Activated naive CD8-positive, alpha-beta T cell treated with anti-CD3 and anti-CD28 coated beads, Interleukin-2, amount 10 ng/mL, durations not matched to agents 7 days and 5 days (primary cell): ENCODE results near the gene IL20. TPM values are rescaled to one million over a fixed set of nuclear protein-coding genes. Genes with fewer than 3 reads are reported as not detected.
A peak's percentile ranks its signal among the peaks of the same experiment; 100 is the strongest.

Experiments
- ATAC-seq: fragments of 150-1000 bp; cut with Tn5 transposase; one replicate; pipeline ENCODE4 v1.10.0; 2021; ENCODE audit warnings: low read depth, moderate library complexity
- POLR2A ChIA-PET: fragments of 350-600 bp; sonication (Branson Sonifier 250); formaldehyde crosslinking; loops from one replicate; lab custom pipeline; 2021; ENCODE audit warnings: antibody characterized with exemption; lab: Charles Lee
- DNase-seq: peaks from one replicate; pipeline ENCODE4 v3.0.0; 2021
- H3K27ac Mint-ChIP-seq: one replicate; pipeline ENCODE4 v1.8.0; 2022; ENCODE audit warnings: mild to moderate bottlenecking, mixed read lengths
- H3K27me3 Mint-ChIP-seq: one replicate; pipeline ENCODE4 v1.8.0; 2022; ENCODE audit warnings: mild to moderate bottlenecking, moderate library complexity, mixed read lengths
- H3K36me3 Mint-ChIP-seq: one replicate; pipeline ENCODE4 v1.8.0; 2021; ENCODE audit warnings: mild to moderate bottlenecking, mixed read lengths
- H3K4me1 Mint-ChIP-seq: one replicate; pipeline ENCODE4 v1.8.0; 2021; ENCODE audit warnings: mixed read lengths
- H3K4me3 Mint-ChIP-seq: one replicate; pipeline ENCODE4 v1.8.0; 2022; ENCODE audit warnings: mild to moderate bottlenecking, moderate library complexity, mixed read lengths
- H3K9me3 Mint-ChIP-seq: one replicate; pipeline ENCODE4 v1.8.0; 2021; ENCODE audit warnings: mixed read lengths
- total RNA-seq, 2 experiments: library from RNA; stranded (reverse); gene quantifications; one replicate each; pipeline ENCODE4 v1.2.3, GENCODE V29; 2021

IL20 gene
- total RNA-seq, 2 experiments from 2014 or later: not detected

DNA sequence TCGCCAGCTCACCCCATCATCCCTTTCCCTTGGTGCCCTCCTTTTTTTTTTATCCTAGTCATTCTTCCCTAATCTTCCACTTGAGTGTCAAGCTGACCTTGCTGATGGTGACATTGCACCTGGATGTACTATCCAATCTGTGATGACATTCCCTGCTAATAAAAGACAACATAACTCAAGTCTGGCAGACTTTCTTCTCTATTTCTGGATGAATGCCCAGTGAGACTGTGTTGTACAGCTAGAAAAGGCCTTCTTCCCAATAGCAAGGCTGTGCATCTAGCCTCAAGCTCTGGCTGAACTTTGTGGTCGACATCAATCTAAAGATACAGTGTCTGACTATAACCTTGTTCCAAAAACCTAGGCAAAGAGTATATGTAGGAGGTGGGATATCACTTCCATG lies 38.3 kb downstream of the IL20 start:
- peaks cover 25% of the 10 kb centered on the region for H3K4me1 Mint-ChIP-seq
- POLR2A ChIA-PET: no interaction called here
- H3K36me3 Mint-ChIP-seq: peaks cover 33% of the 10 kb centered on the region
- H3K27ac Mint-ChIP-seq: no peak overlapping the region
- no peaks in the 10 kb centered on the region for H3K9me3 Mint-ChIP-seq
- DNase-seq (no peak), ATAC-seq (no peak)
- H3K4me3 Mint-ChIP-seq: no peak overlapping the region
- no peaks in the 10 kb centered on the region for H3K27me3 Mint-ChIP-seq

DNA sequence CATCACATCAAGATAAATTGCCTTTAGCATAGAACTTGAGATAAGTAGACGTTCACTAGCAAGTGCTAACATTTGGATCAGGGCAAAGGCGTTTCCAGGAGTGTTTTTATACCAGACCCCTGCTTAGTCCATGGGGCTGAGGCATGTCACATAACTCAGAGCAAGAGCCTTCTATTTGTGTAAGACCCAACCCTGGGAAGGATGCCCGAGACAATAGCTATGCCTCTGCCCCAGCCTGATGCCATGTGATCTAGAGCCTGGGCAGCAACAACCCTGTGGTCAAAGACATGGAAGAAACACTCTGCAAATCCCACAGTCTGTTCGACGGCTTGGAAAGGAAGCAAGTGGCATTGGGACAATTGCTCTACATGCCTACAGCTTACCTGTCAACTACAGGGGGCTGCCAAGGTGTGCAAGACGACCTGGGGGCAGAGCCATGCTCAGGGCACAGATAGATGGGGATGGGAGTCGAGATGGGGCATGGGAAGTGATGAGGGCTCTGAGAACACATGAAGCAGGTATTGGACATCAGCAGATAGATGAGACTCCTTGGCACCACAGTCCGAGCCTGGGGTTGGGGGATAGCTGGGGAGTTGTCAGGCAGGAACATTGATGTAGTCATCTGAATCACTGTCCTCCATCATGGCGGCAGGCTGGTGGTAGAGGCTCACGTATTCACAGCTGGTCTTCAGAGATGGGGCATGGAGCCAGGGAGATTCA lies 39.2 kb downstream of the IL20 start:
- POLR2A ChIA-PET: interaction anchor here (0.9 kb wide), 1 partner anchor 17 kb away, joined by 3 read pairs; the partner anchor contains the start of gene FCMR
- DNase-seq (no peak), ATAC-seq (no peak)
- peaks cover 29% of the 10 kb centered on the region for H3K4me1 Mint-ChIP-seq
- peaks cover 35% of the 10 kb centered on the region for H3K36me3 Mint-ChIP-seq
- H3K27me3 Mint-ChIP-seq: no peaks in the 10 kb centered on the region
- H3K9me3 Mint-ChIP-seq: no peaks in the 10 kb centered on the region
- H3K27ac Mint-ChIP-seq: peak overlapping the region; percentile 44
- no peak overlapping the region for H3K4me3 Mint-ChIP-seq

DNA sequence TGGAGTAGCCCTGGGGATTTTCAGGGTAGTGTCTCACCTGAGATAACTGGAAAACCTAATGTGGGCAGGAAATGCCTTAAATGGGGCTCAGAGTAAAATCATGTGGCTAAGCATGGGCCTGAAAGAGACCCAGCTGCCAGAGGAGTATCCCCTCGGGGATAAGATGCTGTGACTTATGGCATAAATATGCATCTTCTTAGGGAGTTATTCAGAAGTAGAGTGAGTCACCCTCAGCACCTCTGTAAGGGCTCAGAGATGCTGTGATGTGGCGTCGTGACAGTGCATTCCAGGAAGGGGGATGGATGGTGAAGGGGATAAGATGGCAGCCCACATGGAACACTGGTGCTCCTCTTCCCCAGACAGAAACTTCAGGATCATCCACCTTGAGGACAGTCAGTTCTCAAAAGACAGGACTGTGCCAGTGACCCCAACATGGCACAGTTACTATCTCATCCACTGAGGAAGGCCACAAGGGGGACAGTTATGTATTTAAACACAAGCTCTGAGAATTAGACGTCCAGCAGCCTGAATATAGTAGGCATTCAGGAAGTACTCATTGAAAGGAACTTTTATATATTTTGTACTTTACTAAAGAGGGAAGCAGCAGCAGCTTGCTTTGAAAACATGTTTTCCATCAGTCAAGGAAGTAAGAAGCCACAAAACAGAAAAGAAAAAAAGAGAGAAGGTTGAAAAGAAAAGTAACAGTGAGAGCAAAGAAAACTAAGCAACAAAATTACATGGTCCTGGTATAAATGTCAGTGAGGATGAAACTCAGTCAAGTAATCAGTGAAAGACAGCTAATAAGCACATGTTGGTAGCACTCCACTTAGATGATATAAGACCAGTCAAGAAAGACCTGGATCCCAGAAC lies 40.1 kb downstream of the IL20 start:
- Mint-ChIP-seq H3K4me3 (peak overlapping the region; percentile 51), H3K4me1 (peaks cover 31% of the 10 kb centered on the region), H3K9me3 (no peaks in the 10 kb centered on the region), H3K36me3 (peaks cover 35% of the 10 kb centered on the region), H3K27ac (peak overlapping the region; percentile 66), H3K27me3 (no peaks in the 10 kb centered on the region)
- POLR2A ChIA-PET: interaction anchor here (0.6 to 1.2 kb wide), 4 partner anchors 9 to 270 kb away, joined by 3 to 4 read pairs (median 3); partner anchors contain the start of genes DYRK3 and FCMR
- ATAC-seq (peak; percentile 33), DNase-seq (no peak)

DNA sequence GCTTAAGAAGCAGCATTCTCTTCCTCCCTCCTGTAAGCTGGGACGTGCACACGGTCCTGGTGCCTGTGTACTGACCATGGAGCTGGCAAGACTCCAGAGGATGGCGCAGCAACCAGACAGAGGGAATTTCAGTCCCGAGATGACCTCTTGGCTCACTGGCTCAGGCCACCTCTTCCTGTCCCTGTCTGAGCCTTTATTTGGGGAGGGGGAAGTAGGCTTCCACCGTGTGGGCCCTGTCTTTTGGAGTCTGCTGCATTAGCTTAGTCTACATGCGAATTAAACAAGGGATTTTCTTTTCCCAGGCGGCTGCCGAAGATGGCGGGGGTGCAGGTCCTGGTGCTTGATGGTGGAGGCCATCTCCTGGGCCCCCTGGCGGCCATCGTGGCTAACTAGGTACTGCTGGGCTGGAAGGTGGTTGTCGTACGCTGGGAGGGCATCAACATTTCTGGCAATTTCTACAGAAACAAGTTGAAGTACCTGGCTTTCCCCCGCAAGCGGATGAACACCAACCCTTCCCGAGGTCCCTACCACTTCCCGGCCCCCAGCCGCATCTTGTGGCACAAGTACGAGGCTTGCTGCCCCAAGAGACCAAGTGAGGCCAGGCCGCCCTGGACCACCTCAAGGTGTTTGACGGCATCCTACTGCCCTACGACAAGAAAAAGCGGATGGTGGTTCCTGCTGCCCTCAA lies 42.0 kb downstream of the IL20 start:
- Mint-ChIP-seq H3K4me1 (peaks cover 43% of the 10 kb centered on the region), H3K4me3 (no peak overlapping the region), H3K9me3 (no peaks in the 10 kb centered on the region), H3K27ac (no peak overlapping the region), H3K27me3 (no peaks in the 10 kb centered on the region), H3K36me3 (peaks cover 39% of the 10 kb centered on the region)
- POLR2A ChIA-PET: interaction anchor here (1.3 kb wide), 1 partner anchor 162 kb away, joined by 4 read pairs; no protein-coding TSS in a partner anchor
- no peak for ATAC-seq
- DNase-seq: no peak

DNA sequence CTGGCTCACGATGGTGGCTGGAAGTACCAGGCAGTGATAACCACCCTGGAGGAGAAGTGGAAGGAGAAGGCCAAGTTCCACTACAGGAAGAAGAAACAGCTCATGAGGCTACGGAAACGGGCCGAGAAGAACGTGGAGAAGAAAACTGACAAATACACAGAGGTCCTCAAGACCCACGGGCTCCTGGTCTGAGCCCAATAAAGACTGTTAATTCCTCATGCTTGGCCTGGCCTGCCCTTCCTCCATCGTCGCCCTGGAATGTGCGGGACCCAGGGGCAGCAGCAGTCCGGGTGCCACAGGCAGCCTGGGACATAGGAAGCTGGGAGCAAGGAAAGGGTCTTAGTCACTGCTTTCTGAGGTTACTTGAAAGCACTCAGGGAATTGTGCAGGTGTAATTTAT lies 42.6 kb downstream of the IL20 start:
- no peak overlapping the region for H3K27ac Mint-ChIP-seq
- H3K4me1 Mint-ChIP-seq: peaks cover 48% of the 10 kb centered on the region
- H3K27me3 Mint-ChIP-seq: no peaks in the 10 kb centered on the region
- no peak overlapping the region for H3K4me3 Mint-ChIP-seq
- H3K36me3 Mint-ChIP-seq: peaks cover 43% of the 10 kb centered on the region
- ATAC-seq (no peak), DNase-seq (no peak)
- no peaks in the 10 kb centered on the region for H3K9me3 Mint-ChIP-seq
- POLR2A ChIA-PET: interaction anchor here (1.4 to 2.5 kb wide), 3 partner anchors 11 to 273 kb away, joined by 4 to 21 read pairs (median 7); partner anchors contain the start of genes DYRK3 and FCMR

DNA sequence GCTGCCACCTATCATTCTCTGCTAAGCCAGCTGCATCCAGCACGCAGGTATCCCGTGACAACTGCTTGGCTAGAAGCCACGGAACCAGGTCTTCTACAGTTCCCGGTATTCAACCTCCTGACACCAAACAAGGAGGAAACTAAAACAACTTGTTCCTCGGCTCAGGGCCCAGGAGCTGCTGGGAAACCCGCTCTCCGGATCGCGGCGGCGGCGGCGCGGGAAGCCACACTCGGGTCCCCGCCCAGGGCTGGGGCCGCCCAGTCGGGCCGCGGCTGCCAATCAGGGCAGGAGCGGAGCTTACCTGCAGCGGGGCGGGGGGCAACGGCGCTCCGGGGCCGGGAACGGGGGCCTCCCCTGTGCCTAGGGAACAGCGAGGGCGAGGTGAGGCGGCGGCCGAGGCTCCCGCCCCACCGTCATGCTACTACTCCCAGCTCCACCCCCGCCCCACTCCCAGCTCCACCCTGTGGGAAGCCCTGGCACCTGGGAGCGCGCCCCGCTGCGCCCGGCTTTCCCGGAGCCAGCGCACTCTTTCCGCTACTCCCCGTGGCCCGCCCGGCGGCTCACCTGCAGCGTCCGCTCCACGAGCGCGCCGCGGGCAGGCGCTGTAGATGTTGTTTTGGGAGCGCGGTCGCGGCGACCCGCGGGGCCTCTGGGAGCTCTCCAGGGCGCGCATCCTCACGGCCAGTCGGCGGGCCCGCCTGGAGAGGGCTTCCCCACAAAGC lies 43.9 kb downstream of the IL20 start:
- ATAC-seq (peak; percentile 44), DNase-seq (peak; percentile 65)
- H3K4me3 Mint-ChIP-seq: peak overlapping the region; percentile 58
- H3K36me3 Mint-ChIP-seq: peaks cover 44% of the 10 kb centered on the region
- H3K27ac Mint-ChIP-seq: no peak overlapping the region
- peaks cover 49% of the 10 kb centered on the region for H3K4me1 Mint-ChIP-seq
- H3K27me3 Mint-ChIP-seq: no peaks in the 10 kb centered on the region
- POLR2A ChIA-PET: interaction anchor here (0.6 to 2.5 kb wide), 10 partner anchors 10 to 274 kb away, joined by 3 to 21 read pairs (median 4); partner anchors contain the start of genes DYRK3 and FCMR
- no peaks in the 10 kb centered on the region for H3K9me3 Mint-ChIP-seq

DNA sequence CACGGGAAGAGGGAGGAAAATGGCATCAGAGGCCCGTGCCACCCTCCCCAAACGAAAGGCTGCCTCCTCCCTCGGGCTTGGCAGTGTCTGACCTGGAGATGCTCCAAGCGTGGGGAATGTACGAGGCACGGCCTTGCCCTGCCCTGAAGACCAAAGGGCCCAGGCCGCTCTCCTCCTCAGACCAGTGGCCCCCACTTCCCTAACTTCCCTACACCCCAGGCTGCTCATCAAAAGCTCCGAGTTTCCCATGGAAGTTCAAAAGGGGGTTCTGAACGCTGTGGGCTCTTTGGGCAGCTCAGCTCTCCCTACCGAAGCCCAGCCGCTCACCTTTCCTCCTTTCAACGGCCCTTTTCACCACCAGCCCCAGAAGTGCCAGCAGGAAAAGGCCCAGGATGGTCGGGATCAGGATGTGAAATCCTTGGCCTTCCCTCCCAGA lies 44.5 kb downstream of the IL20 start:
- H3K27me3 Mint-ChIP-seq: no peaks in the 10 kb centered on the region
- no peak overlapping the region for H3K27ac Mint-ChIP-seq
- ATAC-seq (no peak), DNase-seq (no peak)
- H3K4me3 Mint-ChIP-seq: peak overlapping the region; percentile 46
- H3K4me1 Mint-ChIP-seq: peaks cover 49% of the 10 kb centered on the region
- POLR2A ChIA-PET: interaction anchor here (0.6 to 2.5 kb wide), 8 partner anchors 9 to 253 kb away, joined by 3 to 21 read pairs (median 4); partner anchors contain the start of gene FCMR
- H3K9me3 Mint-ChIP-seq: no peaks in the 10 kb centered on the region
- peaks cover 39% of the 10 kb centered on the region for H3K36me3 Mint-ChIP-seq

DNA sequence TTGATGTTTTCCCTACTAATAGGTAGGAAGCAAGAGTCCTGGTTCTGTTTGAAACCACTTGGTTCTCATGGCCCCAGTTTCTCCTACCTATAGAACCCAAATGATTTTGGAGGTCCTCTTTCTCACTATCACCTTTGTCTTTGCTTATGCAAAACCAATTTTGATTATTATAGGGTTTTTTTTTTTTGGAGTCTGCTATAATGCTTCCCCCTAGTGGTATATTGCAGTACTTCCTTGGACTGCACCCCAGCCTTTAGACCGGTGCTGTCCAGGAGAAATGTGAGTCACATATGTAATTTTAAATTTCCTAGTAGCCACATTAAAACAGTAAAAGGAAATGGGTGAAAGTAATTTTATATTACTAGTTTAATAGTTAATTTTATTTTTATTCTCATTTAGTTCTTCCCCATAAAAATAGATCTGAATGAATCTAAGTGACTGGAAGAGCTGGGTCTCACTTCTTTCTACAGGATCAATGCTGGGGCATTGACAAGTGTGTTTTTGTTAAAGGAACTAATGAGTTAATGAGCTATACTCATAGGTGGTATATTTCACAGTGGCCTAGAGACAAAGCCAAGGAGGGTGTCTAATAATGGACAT lies 45.7 kb downstream of the IL20 start:
- no peak for ATAC-seq
- POLR2A ChIA-PET: interaction anchor here (2.0 to 2.2 kb wide), 2 partner anchors 10 to 14 kb away, joined by 10 to 14 read pairs; partner anchors contain the start of gene FCMR
- no peak overlapping the region for H3K4me3 Mint-ChIP-seq

DNA sequence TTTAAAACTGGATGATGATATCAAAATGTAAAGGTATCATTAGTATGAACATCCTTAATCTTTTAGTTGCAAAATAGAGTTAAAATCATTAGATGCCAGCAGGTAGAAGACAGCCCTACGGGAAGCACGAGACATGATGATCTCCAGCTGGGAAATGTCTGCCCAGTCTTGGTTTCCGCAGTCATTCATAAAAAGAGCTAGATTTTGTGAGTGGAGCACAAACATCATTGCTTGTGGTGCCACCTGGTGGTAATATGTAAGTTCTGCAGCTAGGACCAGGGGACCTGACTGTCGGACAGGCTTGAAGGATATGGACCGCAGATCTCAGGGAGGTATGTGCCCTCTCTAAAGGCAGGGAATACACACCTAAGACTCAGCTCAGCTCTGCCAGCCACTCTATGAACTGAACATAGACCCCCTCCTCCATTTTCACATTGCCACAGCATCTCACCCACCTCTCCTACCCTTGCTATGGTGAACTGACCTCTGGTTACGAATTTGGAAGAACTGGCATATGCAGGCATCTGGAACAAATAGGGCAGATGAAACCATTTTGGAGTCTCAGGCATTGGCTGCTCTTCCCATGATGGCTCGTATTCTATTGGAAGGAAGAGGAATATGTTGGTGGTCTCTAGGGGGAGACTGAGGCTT lies 47.1 kb downstream of the IL20 start:
- Mint-ChIP-seq H3K4me3 (no peak overlapping the region), H3K27me3 (no peaks in the 10 kb centered on the region), H3K27ac (no peak overlapping the region), H3K36me3 (peaks cover 48% of the 10 kb centered on the region), H3K9me3 (no peaks in the 10 kb centered on the region), H3K4me1 (peaks cover 57% of the 10 kb centered on the region)
- peak; percentile 43 for ATAC-seq
- POLR2A ChIA-PET: interaction anchor here (0.6 to 2.2 kb wide), 5 partner anchors 9 to 198 kb away, joined by 3 to 14 read pairs (median 10); partner anchors contain the start of gene FCMR
- no peak for DNase-seq

More for the DNA sequence above, 45.7 kb downstream of the IL20 start:
- H3K9me3 Mint-ChIP-seq: no peaks in the 10 kb centered on the region
- DNase-seq: no peak
- peaks cover 49% of the 10 kb centered on the region for H3K4me1 Mint-ChIP-seq
- H3K27ac Mint-ChIP-seq: no peak overlapping the region
- no peaks in the 10 kb centered on the region for H3K27me3 Mint-ChIP-seq
- peaks cover 41% of the 10 kb centered on the region for H3K36me3 Mint-ChIP-seq

DNA sequence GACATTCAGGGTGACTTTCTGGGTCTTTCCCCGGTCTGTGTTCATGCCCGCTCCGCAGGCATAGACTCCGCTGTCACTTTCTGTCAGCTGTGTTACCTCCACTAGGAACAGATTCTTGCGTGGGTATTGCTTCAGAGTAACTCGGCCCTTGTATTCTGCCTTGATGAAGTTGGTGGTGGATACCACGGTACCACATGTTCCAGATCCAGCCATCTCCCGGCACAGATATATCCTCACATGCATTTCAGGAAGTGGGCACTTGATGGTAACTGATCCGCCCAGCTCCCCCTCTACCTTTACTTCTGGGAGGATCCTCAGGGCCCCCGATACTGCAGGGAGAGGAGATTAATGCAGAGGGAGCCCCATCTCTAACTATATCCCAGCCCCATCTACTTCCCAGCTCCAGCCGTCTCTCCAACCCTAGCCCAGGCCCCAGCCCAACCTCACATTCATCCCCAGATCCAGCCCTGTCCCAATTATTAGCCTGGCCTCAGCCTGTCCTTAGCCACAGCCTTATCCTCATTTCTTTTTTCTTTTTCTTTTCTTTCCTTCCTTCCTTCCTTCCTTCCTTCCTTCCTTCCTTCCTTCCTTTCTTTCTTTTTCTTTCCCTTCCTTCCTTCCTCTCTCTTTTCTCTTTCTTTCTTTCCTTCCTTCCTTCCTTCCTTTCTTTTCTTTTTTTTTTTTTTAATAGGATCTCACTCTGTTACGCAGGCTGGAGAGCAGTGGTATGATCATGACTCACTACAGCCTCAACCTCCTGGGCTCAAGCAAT lies 48.5 kb downstream of the IL20 start:
- Mint-ChIP-seq H3K4me3 (no peak overlapping the region), H3K27me3 (no peaks in the 10 kb centered on the region), H3K9me3 (no peaks in the 10 kb centered on the region), H3K4me1 (peaks cover 64% of the 10 kb centered on the region), H3K27ac (peak overlapping the region; percentile 22), H3K36me3 (peaks cover 50% of the 10 kb centered on the region)
- ATAC-seq: no peak
- POLR2A ChIA-PET: interaction anchor here (1.0 kb wide), 1 partner anchor 179 kb away, joined by 4 read pairs; no protein-coding TSS in a partner anchor
- no peak for DNase-seq
